Left lung (tissue), 10 donors: ENCODE results near the gene GPC6. TPM values are rescaled to one million over a fixed set of nuclear protein-coding genes. Genes with fewer than 3 reads are reported as not detected.

Experiments
- ATAC-seq: fragments of 200-7000 bp; cut with Tn5 transposase; one replicate; pipeline ENCODE4 v1.9.1; 2020; ENCODE audit warnings: moderate library complexity
- DNase-seq, 4 donors: peaks; one replicate each; pipeline ENCODE4 v3.0.0-alpha.2; 2013 to 2020
- H3K27ac ChIP-seq, 2 donors: fragments of 200-600 bp; sonication (generic) in 1 of 2; one replicate each; pipeline versions ENCODE4 v1.5.0 to v1.8.0; 2020 to 2021
- H3K27me3 ChIP-seq, 2 donors: fragments of 200-600 bp; sonication (generic) in 1 of 2; one replicate each; pipeline versions ENCODE4 v1.5.0 to v1.8.0; 2020 to 2021
- H3K36me3 ChIP-seq, 2 donors: fragments of 200-600 bp; sonication (generic) in 1 of 2; one replicate each; pipeline versions ENCODE4 v1.5.0 to v1.8.0; 2020 to 2021
- H3K4me1 ChIP-seq, 2 donors: fragments of 200-600 bp; one replicate each; pipeline ENCODE4 v1.8.0; 2021
- H3K4me3 ChIP-seq, 2 donors: fragments of 200-600 bp; sonication (generic) in 1 of 2; one replicate each; pipeline versions ENCODE4 v1.5.0 to v1.8.0; 2020 to 2021; ENCODE audit warnings: mild to moderate bottlenecking in 1 of 2
- H3K9me3 ChIP-seq, 2 donors: fragments of 200-600 bp; sonication (generic) in 1 of 2; one replicate each; pipeline versions ENCODE4 v1.5.0 to v1.8.0; 2020 to 2021
- intact Hi-C, 2 donors: fragments of 100-400 bp; cut with DNase I; formaldehyde crosslinking; loops; one replicate each; pipeline versions ENCODE4 v1.11.2 to v1.14.2; 2022
- polyA plus RNA-seq, 6 donors: library from polyadenylated mRNA; unstranded; fragments of 120-200 nt; gene quantifications; one replicate each; pipeline ENCODE4 v1.2.1, GENCODE V29; 2013; ENCODE audit not compliant: insufficient read length in 6 of 6
- total RNA-seq, 2 donors: library from RNA; stranded (reverse); fragmentation: NEBNext Ultra II Directional; extraction: Animal tissue kit (Norgen Biotek cat#: 25700); gene quantifications; one replicate each; pipeline ENCODE4 v1.2.1, GENCODE V29; 2021
- TF ChIP-seq, protein P1 (sequence below), 2 donors: fragments of 200-600 bp; sonication (generic) in 1 of 2; IDR thresholded peaks; one replicate each; pipeline versions ENCODE4 v1.5.0 to v1.8.0; 2021; ENCODE audit warnings: antibody characterized with exemption in 2 of 2
- donor health status: DM: no; HTN: yes; CAD: no.
- donor health status: DM: no; HTN: no; CAD: no.

GPC6 gene
- total and polyA plus RNA-seq, 8 donors: 9.6 to 25.8 (median 21.1) TPM

DNA sequence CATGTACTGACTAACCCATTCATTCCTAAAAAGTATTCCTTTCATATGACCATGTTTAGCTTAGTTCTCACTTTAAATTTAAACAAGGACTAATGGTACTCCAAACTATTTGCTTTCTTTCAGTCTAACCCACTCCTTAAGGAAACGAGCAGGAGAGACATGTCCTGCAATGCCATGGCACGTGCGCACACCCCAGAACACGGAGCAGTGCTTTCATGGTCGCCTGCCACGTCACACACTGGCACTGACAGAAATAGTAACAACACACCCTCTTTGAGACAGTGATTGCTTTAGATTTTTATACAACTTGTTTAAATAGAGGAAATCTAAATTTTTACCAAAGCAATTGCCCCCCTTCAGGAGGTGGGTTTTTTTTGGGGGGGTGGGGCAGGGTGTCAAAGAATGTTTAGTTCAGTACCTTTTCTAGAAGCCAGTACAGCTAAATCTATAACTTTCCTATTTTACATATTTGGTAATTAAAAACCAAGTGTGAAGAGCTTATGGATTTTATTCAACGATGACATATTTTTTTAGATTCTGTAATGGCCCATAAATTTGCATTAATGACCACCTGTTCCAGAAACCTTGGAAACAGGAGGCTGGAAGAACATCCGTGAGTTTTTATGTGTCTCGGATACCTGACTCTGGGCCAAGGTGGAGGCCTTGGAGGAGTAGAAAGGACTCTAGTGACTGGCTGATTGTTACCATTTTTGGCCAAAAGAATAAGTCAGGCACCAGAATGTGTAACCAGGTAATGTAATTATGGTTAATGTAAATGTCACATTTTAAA, 1005.7 kb downstream of the GPC6 start:
- TF ChIP-seq, protein P1, sequence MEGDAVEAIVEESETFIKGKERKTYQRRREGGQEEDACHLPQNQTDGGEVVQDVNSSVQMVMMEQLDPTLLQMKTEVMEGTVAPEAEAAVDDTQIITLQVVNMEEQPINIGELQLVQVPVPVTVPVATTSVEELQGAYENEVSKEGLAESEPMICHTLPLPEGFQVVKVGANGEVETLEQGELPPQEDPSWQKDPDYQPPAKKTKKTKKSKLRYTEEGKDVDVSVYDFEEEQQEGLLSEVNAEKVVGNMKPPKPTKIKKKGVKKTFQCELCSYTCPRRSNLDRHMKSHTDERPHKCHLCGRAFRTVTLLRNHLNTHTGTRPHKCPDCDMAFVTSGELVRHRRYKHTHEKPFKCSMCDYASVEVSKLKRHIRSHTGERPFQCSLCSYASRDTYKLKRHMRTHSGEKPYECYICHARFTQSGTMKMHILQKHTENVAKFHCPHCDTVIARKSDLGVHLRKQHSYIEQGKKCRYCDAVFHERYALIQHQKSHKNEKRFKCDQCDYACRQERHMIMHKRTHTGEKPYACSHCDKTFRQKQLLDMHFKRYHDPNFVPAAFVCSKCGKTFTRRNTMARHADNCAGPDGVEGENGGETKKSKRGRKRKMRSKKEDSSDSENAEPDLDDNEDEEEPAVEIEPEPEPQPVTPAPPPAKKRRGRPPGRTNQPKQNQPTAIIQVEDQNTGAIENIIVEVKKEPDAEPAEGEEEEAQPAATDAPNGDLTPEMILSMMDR (IDR thresholded peaks at IDR 0.05): no peak
- Histone ChIP-seq H3K9me3 (no peaks in the 10 kb centered on the region), H3K27ac (no peak overlapping the region), H3K36me3 (no peaks in the 10 kb centered on the region), H3K27me3 (no peaks in the 10 kb centered on the region), H3K4me1 (no peaks in the 10 kb centered on the region), H3K4me3 (no peak overlapping the region)
- DNase-seq: peak in 2 of 4 donors; percentile 66 to 74
- intact Hi-C loops: no loop called here
- ATAC-seq: peak; percentile 88

DNA sequence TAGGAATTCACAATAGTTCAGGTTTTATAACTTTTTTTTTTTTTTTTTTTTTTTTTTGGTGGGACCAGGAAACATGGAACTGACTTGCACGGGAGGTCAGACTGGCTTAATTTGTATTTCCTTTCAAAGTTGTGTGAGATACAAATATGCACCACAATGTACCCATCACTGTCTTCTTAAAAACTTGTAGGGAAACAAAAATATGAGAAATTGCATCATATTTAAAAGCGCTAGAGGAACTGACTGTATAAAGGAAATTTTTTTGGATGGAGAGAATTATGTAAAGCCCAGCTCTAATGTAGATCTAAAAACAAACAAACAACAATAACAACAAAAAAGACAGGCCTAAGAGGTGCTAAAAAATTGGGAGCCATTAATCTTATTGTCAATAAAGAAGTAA, 1006.3 kb downstream of the GPC6 start:
- Histone ChIP-seq H3K36me3 (no peaks in the 10 kb centered on the region), H3K9me3 (no peaks in the 10 kb centered on the region), H3K27ac (no peak overlapping the region), H3K4me1 (no peaks in the 10 kb centered on the region), H3K4me3 (no peak overlapping the region), H3K27me3 (no peaks in the 10 kb centered on the region)
- ATAC-seq (no peak), DNase-seq (no peak)
- TF ChIP-seq, protein P1 (IDR thresholded peaks at IDR 0.05): no peak
- intact Hi-C loops: no loop called here

DNA sequence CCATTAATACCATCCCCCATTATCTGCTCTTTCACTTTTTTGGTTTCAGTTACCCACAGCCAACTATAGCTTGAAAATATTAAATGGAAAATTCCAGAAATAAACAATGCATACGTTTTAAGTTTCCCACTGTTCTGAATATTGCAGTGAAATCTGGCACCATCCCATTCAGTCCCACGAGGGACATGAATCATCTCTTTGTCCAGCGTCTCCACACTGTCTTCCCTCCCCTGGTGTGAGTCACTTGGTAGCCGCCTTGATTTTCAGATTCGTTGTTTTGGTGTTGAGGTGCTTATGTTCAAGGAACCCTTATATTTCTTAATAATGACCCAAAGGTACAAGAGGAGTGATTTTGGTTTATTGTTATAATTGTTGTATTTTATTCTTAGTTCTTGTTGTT, 1006.8 kb downstream of the GPC6 start:
- DNase-seq (no peak), ATAC-seq (peak; percentile 38)
- Histone ChIP-seq H3K9me3 (no peaks in the 10 kb centered on the region), H3K36me3 (no peaks in the 10 kb centered on the region), H3K4me1 (no peaks in the 10 kb centered on the region), H3K27me3 (no peaks in the 10 kb centered on the region), H3K27ac (no peak overlapping the region), H3K4me3 (no peak overlapping the region)
- TF ChIP-seq, protein P1 (IDR thresholded peaks at IDR 0.05): no peak
- intact Hi-C loops: no loop called here

DNA sequence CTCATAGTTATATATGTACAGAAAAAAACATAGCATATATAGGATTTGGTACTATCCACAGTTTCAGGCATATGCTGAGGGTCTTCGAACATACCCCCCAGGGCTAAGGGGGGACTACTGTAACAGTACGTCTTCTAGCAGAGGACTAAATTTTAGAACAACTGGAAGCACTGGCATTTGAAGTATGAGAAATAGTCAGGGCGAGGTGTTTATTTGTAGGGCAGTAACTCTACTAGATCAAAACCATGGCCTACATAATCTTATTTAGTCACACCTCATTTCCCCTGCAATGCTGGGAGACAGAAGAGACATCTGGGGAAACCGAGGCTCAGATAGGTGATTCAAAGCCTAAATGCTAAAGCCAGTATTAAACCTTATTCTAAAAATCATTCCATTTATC, 1007.2 kb downstream of the GPC6 start:
- H3K27ac ChIP-seq: no peak overlapping the region
- H3K27me3 ChIP-seq: no peaks in the 10 kb centered on the region
- intact Hi-C loops: no loop called here
- H3K36me3 ChIP-seq: no peaks in the 10 kb centered on the region
- DNase-seq (no peak), ATAC-seq (no peak)
- H3K9me3 ChIP-seq: no peaks in the 10 kb centered on the region
- no peaks in the 10 kb centered on the region for H3K4me1 ChIP-seq
- TF ChIP-seq, protein P1 (IDR thresholded peaks at IDR 0.05): no peak
- H3K4me3 ChIP-seq: no peak overlapping the region

DNA sequence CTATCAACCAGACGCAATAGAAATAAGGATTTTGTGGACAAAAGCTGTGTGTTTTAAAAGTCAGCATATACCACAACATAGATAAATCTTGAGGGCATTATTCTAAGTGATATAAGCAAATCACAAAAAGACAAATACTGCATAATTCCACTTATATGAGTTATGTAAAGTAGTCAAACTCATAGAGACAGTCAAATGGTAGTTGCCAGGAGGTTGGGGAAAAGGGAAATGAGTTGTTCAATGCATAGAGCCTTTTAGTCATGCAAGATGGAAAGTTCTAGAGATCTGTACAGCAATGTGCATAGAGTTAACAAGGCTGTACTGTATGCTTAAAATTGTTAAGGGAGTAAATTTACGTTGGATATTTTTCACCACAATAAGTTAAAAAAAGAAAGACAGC, 1008.1 kb downstream of the GPC6 start:
- Histone ChIP-seq H3K4me3 (no peak overlapping the region), H3K9me3 (no peaks in the 10 kb centered on the region), H3K27ac (no peak overlapping the region), H3K4me1 (no peaks in the 10 kb centered on the region), H3K27me3 (no peaks in the 10 kb centered on the region), H3K36me3 (no peaks in the 10 kb centered on the region)
- intact Hi-C loops: no loop called here
- no peak for ATAC-seq
- DNase-seq: no peak
- TF ChIP-seq, protein P1 (IDR thresholded peaks at IDR 0.05): no peak
